HepG2 (cell line): ENCODE results near the gene ABCA3.

ENCODE experiments used
- AFF4 ChIP-seq: sonication (generic); formaldehyde crosslinking; IDR thresholded peaks from 2 replicates; pipeline ENCODE4 v1.4.0; 2020; ENCODE audit warnings: missing genetic modification reagents
- DNMT1 ChIP-seq: sonication (generic); formaldehyde crosslinking; IDR thresholded peaks from 2 replicates; pipeline ENCODE4 v1.5.1; 2020; ENCODE audit warnings: mild to moderate bottlenecking, missing genetic modification reagents

DNA sequence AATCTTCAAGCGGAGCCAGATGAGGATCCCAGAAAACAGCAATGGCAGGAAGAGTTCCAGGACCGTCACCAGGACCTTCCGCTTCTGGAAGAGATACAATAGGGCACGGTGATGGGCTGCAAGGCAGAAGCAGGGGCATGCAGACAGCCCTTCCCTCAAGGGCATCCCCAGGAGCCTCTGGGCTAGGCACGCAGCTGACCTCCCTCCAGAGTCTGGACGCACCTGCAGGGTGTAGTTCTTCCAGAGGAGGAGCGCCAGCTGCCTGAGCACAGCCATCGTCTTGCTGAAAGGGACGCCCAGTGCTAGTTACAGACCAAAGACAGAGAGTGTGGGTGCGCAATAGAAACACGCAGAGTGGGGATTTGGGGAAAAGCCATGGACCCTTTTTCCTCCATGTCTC lies 14.3 kb downstream of the ABCA3 start:
- no peak for TF ChIP-seq DNMT1 (CRISPR knock-in tag)
- TF ChIP-seq AFF4 = no peak
